B cell (primary cell): ENCODE measurements around the gene FAM222A. TPM values are rescaled to one million over a fixed set of nuclear protein-coding genes. Genes with fewer than 3 reads are reported as not detected.

ENCODE experiments used
- ATAC-seq: fragments of 200-7000 bp; cut with Tn5 transposase; one replicate; pipeline ENCODE4 v1.10.0; 2021; ENCODE audit warnings: low read depth, mild to moderate bottlenecking, moderate number of reproducible peaks, moderate library complexity
- CTCF ChIA-PET: fragments of 350-600 bp; sonication (Branson Sonifier 250); formaldehyde crosslinking; loops from one replicate; lab custom pipeline; 2021; ENCODE audit warnings: antibody characterized with exemption, inconsistent platforms; lab: Charles Lee
- POLR2A ChIA-PET: fragments of 350-600 bp; sonication (Branson Sonifier 250); formaldehyde crosslinking; loops from one replicate; lab custom pipeline; 2021; ENCODE audit warnings: antibody characterized with exemption; lab: Charles Lee
- DNase-seq: peaks from one replicate; pipeline ENCODE4 v3.0.0; 2013
- H2AFZ ChIP-seq: 2 replicates; pipeline ENCODE4 v1.6.1; 2012; ENCODE audit warnings: mild to moderate bottlenecking, low read depth, low read length; ENCODE audit not compliant: insufficient read depth, poor library complexity, severe bottlenecking
- H3K27ac ChIP-seq, 2 donors: 1 replicate in 1 of 2; 2 replicates in 1 of 2; pipeline ENCODE4 v1.5.1; 2012 to 2013; ENCODE audit warnings: low read length in 2 of 2, mild to moderate bottlenecking in 2 of 2, moderate library complexity in 1 of 2
- H3K27me3 ChIP-seq, 4 experiments: fragments of 200-600 bp in 1 of 4; sonication (generic) in 1 of 4; replicated peaks in 1 of 4; 1 replicate in 2 of 4; 2 replicates in 2 of 4; pipeline versions ENCODE4 v1.6.1 to v1.7.0; 2013 to 2016; ENCODE audit warnings: low read length in 3 of 4, mild to moderate bottlenecking in 2 of 4, mixed read lengths in 1 of 4, moderate library complexity in 1 of 4; ENCODE audit not compliant: insufficient read depth in 4 of 4, control insufficient read depth in 3 of 4; ENCODE audit errors: control extremely low read depth in 1 of 4
- H3K36me3 ChIP-seq, 2 experiments: replicated peaks in 1 of 2; 1 replicate in 1 of 2; 2 replicates in 1 of 2; pipeline versions ENCODE4 v1.6.1 to v1.7.1; 2013; ENCODE audit warnings: low read length in 1 of 2; ENCODE audit not compliant: insufficient read depth in 2 of 2, control insufficient read depth in 1 of 2; ENCODE audit errors: control extremely low read depth in 1 of 2, extremely low read depth in 1 of 2
- H3K4me1 ChIP-seq, 2 donors: fragments of 200-600 bp in 1 of 2; sonication (generic) in 1 of 2; 1 replicate in 1 of 2; 2 replicates in 1 of 2; pipeline versions ENCODE4 v1.5.1 to v1.6.1; 2013 to 2017; ENCODE audit warnings: low read length in 2 of 2; ENCODE audit not compliant: control insufficient read depth in 2 of 2, insufficient read depth in 2 of 2
- H3K4me2 ChIP-seq: replicated peaks from 2 replicates; pipeline ENCODE3; 2012; ENCODE audit warnings: mild to moderate bottlenecking, low read depth, low read length; ENCODE audit not compliant: poor library complexity, severe bottlenecking
- H3K4me3 ChIP-seq, 5 experiments: fragments of 200-600 bp in 1 of 5; sonication (generic) in 1 of 5; 1 replicate in 3 of 5; 2 replicates in 2 of 5; pipeline versions ENCODE4 v1.5.1 to v1.7.0; 2011 to 2016; ENCODE audit warnings: low read length in 4 of 5, mild to moderate bottlenecking in 4 of 5, low read depth in 2 of 5, control low read depth in 1 of 5, moderate library complexity in 1 of 5; ENCODE audit not compliant: insufficient read depth in 1 of 5; ENCODE audit errors: control extremely low read depth in 1 of 5, extremely low read depth in 1 of 5
- H3K79me2 ChIP-seq: fragments of 200-600 bp; sonication (generic); one replicate; pipeline ENCODE4 v1.6.0; 2016; ENCODE audit warnings: low read length; ENCODE audit not compliant: control insufficient read depth, insufficient read depth
- H3K9ac ChIP-seq: fragments of 200-600 bp; sonication (generic); 2 replicates; pipeline ENCODE4 v1.6.1; 2017; ENCODE audit warnings: mild to moderate bottlenecking, low read length, moderate library complexity
- H3K9me3 ChIP-seq, 3 donors: one replicate each; pipeline versions ENCODE4 v1.6.1 to v1.7.1; 2013; ENCODE audit warnings: low read length in 2 of 3; ENCODE audit not compliant: control insufficient read depth in 2 of 3, insufficient read depth in 1 of 3; ENCODE audit errors: control extremely low read depth in 1 of 3
- H4K20me1 ChIP-seq: 2 replicates; pipeline ENCODE4 v1.6.0; 2012; ENCODE audit warnings: mild to moderate bottlenecking, low read length; ENCODE audit not compliant: insufficient read depth, control insufficient read depth, poor library complexity, severe bottlenecking
- H3K27ac Mint-ChIP-seq: one replicate; pipeline ENCODE4 v1.8.0; 2021; ENCODE audit warnings: mixed read lengths
- H3K27me3 Mint-ChIP-seq: one replicate; pipeline ENCODE4 v1.8.0; 2021; ENCODE audit warnings: mixed read lengths
- H3K4me1 Mint-ChIP-seq: one replicate; pipeline ENCODE4 v1.8.0; 2021; ENCODE audit warnings: mixed read lengths
- H3K4me3 Mint-ChIP-seq: one replicate; pipeline ENCODE4 v1.8.0; 2021; ENCODE audit warnings: mixed read lengths
- H3K9me3 Mint-ChIP-seq: one replicate; pipeline ENCODE4 v1.8.0; 2022; ENCODE audit warnings: mixed read lengths; ENCODE audit not compliant: insufficient read depth
- EZH2 ChIP-seq: IDR thresholded peaks from 2 replicates; pipeline ENCODE4 v1.6.1; 2012; ENCODE audit warnings: borderline replicate concordance, low read depth, mild to moderate bottlenecking, moderate library complexity, low read length; ENCODE audit not compliant: insufficient read depth, poor library complexity, severe bottlenecking
- WGBS: methylation state at CpG from one replicate; pipeline ENCODE4 v1.1.5; 2013; ENCODE audit warnings: missing lambda C conversion rate; ENCODE audit not compliant: insufficient coverage; 5-methylcytosine and 5-hydroxymethylcytosine counted together
- intact Hi-C: fragments of 100-400 bp; cut with micrococcal nuclease; formaldehyde crosslinking; loops from one replicate; pipeline ENCODE4 v1.10.0; 2022
- polyA plus RNA-seq: library from polyadenylated mRNA; depleted of rRNA; stranded (reverse); fragments of >200 nt; gene quantifications from 2 replicates; pipeline ENCODE4 v1.2.3, GENCODE V29; 2012
- total RNA-seq, 2 donors: library from RNA; stranded (reverse); fragments of 120-200 nt in 1 of 2; gene quantifications; 1 replicate in 1 of 2; 2 replicates in 1 of 2; pipeline versions ENCODE4 v1.2.3 to v1.2.4, GENCODE V29; 2013 to 2022
- TF ChIP-seq, protein P1 (sequence below): fragments of 200-600 bp; IDR thresholded peaks from one replicate; pipeline ENCODE4 v1.8.0; 2022; ENCODE audit warnings: antibody characterized with exemption, mild to moderate bottlenecking

Gene FAM222A
- total and polyA plus RNA-seq, 2 donors (not counting 1 experiment from before 2014, with no cell fraction given): 0.49 to 4.6 TPM

- Mint-ChIP-seq H3K4me3 (no peak overlapping the region), H3K27ac (no peak overlapping the region), H3K4me1 (no peaks in the 10 kb centered on the region), H3K27me3 (peaks cover 8% of the 10 kb centered on the region), H3K9me3 (no peaks in the 10 kb centered on the region)
- peaks cover 0 to 6% (median 0%) of the 10 kb centered on the region in 4 experiments for H3K27me3 ChIP-seq
- DNase-seq: no peak
- TF ChIP-seq, protein P1, sequence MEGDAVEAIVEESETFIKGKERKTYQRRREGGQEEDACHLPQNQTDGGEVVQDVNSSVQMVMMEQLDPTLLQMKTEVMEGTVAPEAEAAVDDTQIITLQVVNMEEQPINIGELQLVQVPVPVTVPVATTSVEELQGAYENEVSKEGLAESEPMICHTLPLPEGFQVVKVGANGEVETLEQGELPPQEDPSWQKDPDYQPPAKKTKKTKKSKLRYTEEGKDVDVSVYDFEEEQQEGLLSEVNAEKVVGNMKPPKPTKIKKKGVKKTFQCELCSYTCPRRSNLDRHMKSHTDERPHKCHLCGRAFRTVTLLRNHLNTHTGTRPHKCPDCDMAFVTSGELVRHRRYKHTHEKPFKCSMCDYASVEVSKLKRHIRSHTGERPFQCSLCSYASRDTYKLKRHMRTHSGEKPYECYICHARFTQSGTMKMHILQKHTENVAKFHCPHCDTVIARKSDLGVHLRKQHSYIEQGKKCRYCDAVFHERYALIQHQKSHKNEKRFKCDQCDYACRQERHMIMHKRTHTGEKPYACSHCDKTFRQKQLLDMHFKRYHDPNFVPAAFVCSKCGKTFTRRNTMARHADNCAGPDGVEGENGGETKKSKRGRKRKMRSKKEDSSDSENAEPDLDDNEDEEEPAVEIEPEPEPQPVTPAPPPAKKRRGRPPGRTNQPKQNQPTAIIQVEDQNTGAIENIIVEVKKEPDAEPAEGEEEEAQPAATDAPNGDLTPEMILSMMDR: no peak
- TF ChIP-seq EZH2: no peak
- no peak overlapping the region for H3K9ac ChIP-seq
- H3K36me3 ChIP-seq: no peaks in the 10 kb centered on the region
- H3K79me2 ChIP-seq: no peaks in the 10 kb centered on the region
- ChIA-PET POLR2A (no interaction called here), CTCF (no interaction called here)
- H3K9me3 ChIP-seq: no peaks in the 10 kb centered on the region
- no peak for ATAC-seq
- no peak overlapping the region for H3K4me3 ChIP-seq
- no peak overlapping the region for H3K27ac ChIP-seq
- H3K4me2 ChIP-seq: no peak overlapping the region
- no peaks in the 10 kb centered on the region for H3K4me1 ChIP-seq
- intact Hi-C loops: no loop called here
- 93% methylated on average over 13 of the region's 20 CpGs for WGBS
- H4K20me1 ChIP-seq: no peaks in the 10 kb centered on the region
- no peak overlapping the region for H2AFZ ChIP-seq
Observed at GRCh38 chr12:109798691-109799090, 85.1 kb downstream of the FAM222A start.

DNA sequence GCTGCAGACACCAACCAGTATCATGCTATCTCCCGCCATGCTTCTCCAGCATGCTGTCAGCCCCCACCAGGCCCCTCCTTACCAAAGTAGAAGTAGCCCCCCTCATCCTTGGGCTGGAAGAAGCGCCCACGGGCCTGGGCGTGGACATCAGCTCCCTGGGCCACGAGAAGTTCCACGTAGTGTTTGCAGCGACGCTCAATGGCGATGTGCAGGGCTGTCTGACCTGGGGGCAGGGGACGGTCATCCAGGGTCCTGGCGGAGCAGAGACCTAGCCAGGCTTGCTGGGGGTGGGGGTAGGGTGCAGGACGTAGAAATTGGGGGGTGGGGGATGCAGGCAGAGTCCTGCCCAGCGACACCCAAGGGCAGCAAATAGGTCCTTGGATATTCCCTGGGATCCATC lies 86.9 kb downstream of the FAM222A start:
- no peaks in the 10 kb centered on the region for H3K79me2 ChIP-seq
- no peak overlapping the region for H3K4me2 ChIP-seq
- H3K36me3 ChIP-seq: no peaks in the 10 kb centered on the region
- H3K4me1 ChIP-seq: no peaks in the 10 kb centered on the region
- H3K9me3 ChIP-seq: no peaks in the 10 kb centered on the region
- peaks cover 0 to 6% (median 0%) of the 10 kb centered on the region in 4 experiments for H3K27me3 ChIP-seq
- Mint-ChIP-seq H3K4me1 (peaks cover 1% of the 10 kb centered on the region), H3K27ac (no peak overlapping the region), H3K9me3 (no peaks in the 10 kb centered on the region), H3K27me3 (peaks cover 8% of the 10 kb centered on the region), H3K4me3 (no peak overlapping the region)
- no peak for TF ChIP-seq EZH2
- TF ChIP-seq, protein P1: no peak
- CTCF ChIA-PET: no interaction called here
- H2AFZ ChIP-seq: no peak overlapping the region
- intact Hi-C loops: no loop called here
- H3K4me3 ChIP-seq: no peak overlapping the region
- H4K20me1 ChIP-seq: no peaks in the 10 kb centered on the region
- DNase-seq (no peak), ATAC-seq (no peak)
- POLR2A ChIA-PET: no interaction called here
- no peak overlapping the region for H3K9ac ChIP-seq
- no peak overlapping the region for H3K27ac ChIP-seq
- 98% methylated on average over 13 of the region's 13 CpGs for WGBS
